ENCODE data around the gene ARHGAP27. TPM values are rescaled to one million over a fixed set of nuclear protein-coding genes. Genes with fewer than 3 reads are reported as not detected.

Gene ARHGAP27
- total RNA-seq, 4 donors from 2014 or later, result 10.1 to 30.3 (median 18.9) TPM

- TF ChIP-seq, protein P1, sequence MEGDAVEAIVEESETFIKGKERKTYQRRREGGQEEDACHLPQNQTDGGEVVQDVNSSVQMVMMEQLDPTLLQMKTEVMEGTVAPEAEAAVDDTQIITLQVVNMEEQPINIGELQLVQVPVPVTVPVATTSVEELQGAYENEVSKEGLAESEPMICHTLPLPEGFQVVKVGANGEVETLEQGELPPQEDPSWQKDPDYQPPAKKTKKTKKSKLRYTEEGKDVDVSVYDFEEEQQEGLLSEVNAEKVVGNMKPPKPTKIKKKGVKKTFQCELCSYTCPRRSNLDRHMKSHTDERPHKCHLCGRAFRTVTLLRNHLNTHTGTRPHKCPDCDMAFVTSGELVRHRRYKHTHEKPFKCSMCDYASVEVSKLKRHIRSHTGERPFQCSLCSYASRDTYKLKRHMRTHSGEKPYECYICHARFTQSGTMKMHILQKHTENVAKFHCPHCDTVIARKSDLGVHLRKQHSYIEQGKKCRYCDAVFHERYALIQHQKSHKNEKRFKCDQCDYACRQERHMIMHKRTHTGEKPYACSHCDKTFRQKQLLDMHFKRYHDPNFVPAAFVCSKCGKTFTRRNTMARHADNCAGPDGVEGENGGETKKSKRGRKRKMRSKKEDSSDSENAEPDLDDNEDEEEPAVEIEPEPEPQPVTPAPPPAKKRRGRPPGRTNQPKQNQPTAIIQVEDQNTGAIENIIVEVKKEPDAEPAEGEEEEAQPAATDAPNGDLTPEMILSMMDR (IDR thresholded peaks at IDR 0.05; ENCODE audit: low read depth), result no peak
Measured at GRCh38 chr17:45404870-45405249, 27.8 kb downstream of the ARHGAP27 start.

GRCh38 chr17:45403906-45404490 is 28.7 kb downstream of the ARHGAP27 start:
- TF ChIP-seq, protein P1 (IDR thresholded peaks at IDR 0.05; ENCODE audit: low read depth), result no peak

DNA sequence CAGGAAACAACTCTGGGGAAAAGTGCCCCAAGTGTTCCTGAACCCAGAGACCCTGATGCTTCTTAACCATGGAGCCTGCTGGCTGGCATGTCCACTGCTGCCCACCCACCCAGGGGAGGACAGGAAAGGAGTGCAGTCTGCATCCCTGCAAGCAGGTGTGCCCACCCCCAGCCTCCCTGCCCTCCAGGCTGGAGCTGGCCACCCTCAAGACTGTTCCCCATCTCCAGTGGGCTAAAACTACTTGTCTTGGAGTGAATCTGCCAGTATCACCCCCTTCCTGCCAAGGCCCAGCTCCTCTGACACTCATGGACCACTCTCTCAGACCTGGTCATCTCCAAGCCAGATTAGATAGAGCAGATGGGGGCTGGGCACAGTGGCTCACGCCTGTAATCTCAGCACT is 29.8 kb downstream of the ARHGAP27 start:
- TF ChIP-seq, protein P1 (IDR thresholded peaks at IDR 0.05; ENCODE audit: low read depth), result no peak

GRCh38 chr17:45398800-45399199 is 33.9 kb downstream of the ARHGAP27 start:
- TF ChIP-seq, protein P1 (IDR thresholded peaks at IDR 0.05; ENCODE audit: low read depth), result no peak

DNA sequence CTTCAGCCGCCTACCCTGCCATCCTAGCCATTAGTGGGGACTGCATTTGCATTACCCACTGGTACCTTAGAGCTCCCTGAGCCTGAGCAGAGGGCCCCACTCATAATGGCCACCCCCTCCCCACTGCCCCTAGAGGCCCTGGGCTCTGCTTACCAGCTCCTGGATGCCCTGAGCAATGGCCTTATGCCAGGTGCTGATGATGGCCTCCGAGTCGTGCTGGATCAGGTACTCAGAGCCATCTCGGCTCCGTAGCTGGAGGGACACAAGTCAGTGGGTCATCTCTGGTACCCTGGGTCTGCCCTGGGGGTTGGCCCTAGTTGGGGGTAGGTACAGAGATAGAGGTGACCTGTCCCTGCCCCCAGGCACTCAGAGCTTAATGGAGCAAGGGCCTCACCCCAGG is 34.9 kb downstream of the ARHGAP27 start:
- TF ChIP-seq, protein P1 (IDR thresholded peaks at IDR 0.05; ENCODE audit: low read depth), result no peak

DNA sequence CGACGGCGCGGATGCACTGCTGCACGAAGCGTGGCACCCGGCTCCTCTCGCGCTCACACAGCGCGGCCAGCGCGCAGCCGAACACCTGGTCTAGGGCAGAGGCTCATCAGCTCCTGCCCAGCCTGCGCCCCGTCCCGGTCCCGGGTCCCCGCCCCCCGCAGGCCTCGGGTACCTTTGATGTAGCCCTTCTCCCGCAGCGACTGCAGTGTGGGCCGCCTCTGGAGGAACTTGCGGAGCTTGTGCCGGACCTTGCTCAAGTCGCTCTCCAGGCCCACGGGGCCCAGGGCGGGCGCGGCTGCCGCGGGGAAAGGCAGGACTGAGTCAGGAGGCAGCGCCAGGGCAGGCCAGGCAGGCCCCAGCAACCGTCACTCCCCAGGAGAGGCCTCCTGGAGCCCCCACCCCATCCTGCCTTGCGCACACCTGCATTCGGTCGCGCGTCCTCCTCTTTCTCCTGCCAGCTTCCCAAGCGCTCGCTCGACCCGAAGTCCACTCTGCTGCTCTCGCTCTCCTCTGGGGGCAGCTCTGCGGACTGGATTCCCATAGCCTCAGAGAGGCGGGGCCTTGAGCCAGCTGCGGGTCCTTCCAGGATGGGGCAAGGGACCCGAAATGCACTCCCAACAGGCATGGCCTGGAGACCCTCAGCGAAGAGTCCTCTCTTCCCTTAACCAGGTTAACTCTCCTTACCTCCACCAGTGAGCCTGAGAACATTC is 36.0 kb downstream of the ARHGAP27 start:
- TF ChIP-seq, protein P1 (IDR thresholded peaks at IDR 0.05; ENCODE audit: low read depth), result no peak

DNA sequence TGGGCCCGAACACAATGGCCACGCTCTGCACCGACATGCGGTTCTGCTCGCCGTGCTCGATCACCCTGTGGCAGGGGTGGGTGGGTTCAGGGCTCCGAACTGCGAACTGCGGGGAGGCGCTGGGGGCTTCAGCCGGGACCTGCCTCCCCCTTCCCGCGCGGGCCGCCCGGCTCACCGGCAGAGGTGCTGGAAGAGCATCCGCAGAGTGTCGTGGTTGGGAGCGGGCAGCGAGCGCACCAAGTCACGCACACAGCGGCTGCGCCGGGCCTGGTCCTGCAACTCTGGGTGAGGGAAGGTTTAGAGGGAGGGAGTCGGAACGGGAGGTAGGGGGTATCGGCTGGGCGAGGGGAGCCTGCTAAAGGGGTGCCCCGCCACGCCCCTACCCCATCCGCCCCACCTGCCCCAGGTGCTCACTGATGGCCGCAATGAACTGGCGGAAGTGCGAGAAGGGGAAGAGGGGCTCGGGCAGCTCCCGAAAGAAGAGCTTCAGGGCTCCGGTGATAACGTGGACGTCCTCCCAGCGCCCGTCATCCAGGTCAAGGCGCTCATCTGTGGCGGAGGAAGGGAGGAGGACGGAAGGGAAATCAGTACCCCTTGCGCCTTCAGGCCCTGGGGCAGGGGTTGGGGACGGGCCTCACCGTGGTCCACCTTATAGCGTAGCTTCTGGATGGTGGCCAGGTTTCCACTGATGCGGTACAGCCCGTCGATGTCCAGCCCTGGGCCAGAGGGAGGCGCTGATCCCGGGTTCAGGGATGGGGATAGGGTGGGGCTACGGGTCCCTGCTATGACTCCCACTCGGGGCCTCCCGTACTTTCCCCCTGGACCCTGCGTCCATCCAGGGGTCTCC is 36.9 kb downstream of the ARHGAP27 start:
- TF ChIP-seq, protein P1 (IDR thresholded peaks at IDR 0.05; ENCODE audit: low read depth), result no peak
